Astrocyte of the spinal cord (primary cell): ENCODE data around the gene IRF2BPL.

Experiments used
- DNase-seq: peaks from one replicate; pipeline ENCODE4 v3.0.0; 2011; ENCODE audit warnings: low read depth, low spot score
- H3K4me3 ChIP-seq: 2 replicates; pipeline ENCODE4 v1.5.1; 2011; ENCODE audit warnings: low read depth, mild to moderate bottlenecking, low read length, moderate library complexity
- CTCF ChIP-seq: IDR thresholded peaks from 2 replicates; pipeline ENCODE4 v1.5.1; 2012; ENCODE audit warnings: low read depth, mild to moderate bottlenecking, low read length, inconsistent platforms
- in situ Hi-C: cut with HindIII; loops from 2 replicates; pipeline ENCODE4 v1.10.0; 2017; ENCODE audit warnings: low sequenced_read_pairs

The IRF2BPL gene

GRCh38 chr14:77040741-77041653 is 12.5 kb upstream of the IRF2BPL start:
- H3K4me3 ChIP-seq = no peak overlapping the region
- peak; percentile 93 for DNase-seq
- in situ Hi-C loops = no loop called here
- no peak for TF ChIP-seq CTCF

- DNase-seq = peak; percentile 99
- in situ Hi-C loops = no loop called here
- TF ChIP-seq CTCF = no peak
- H3K4me3 ChIP-seq = peak overlapping the region; percentile 12
Observed at GRCh38 chr14:77040059-77040740, 11.7 kb upstream of the IRF2BPL start.

GRCh38 chr14:77039285-77040058 is 11.0 kb upstream of the IRF2BPL start:
- in situ Hi-C loops = no loop called here
- peak overlapping the region; percentile 12 for H3K4me3 ChIP-seq
- DNase-seq = peak; percentile 81
- no peak for TF ChIP-seq CTCF

- peak; percentile 20 for DNase-seq
- TF ChIP-seq CTCF = no peak
- H3K4me3 ChIP-seq = no peak overlapping the region
- in situ Hi-C loops = no loop called here
Observed at GRCh38 chr14:77037938-77038568, 9.5 kb upstream of the IRF2BPL start.

GRCh38 chr14:77037215-77037937 is 8.9 kb upstream of the IRF2BPL start:
- TF ChIP-seq CTCF = no peak
- in situ Hi-C loops = no loop called here
- no peak for DNase-seq
- no peak overlapping the region for H3K4me3 ChIP-seq
